ENCODE measurements around the gene BPI.

DNA sequence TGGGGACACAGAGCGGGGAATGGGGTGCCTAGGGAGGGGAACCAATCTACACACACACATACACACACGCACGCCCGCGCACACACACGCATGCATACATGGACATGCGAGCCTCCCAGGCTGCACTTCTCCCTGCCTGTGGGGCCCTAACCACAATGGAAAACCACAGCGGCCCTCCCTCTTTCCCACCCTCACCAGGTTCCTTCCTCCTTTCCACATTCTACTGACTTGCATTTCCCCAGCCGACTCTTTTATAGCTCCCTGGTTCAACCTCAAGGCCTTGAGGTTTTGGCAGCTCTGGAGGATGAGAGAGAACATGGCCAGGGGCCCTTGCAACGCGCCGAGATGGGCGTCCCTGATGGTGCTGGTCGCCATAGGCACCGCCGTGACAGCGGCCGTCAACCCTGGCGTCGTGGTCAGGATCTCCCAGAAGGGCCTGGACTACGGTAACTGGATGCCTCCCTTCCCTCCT lies at the start of gene BPI:
- TF ChIP-seq, protein P1, sequence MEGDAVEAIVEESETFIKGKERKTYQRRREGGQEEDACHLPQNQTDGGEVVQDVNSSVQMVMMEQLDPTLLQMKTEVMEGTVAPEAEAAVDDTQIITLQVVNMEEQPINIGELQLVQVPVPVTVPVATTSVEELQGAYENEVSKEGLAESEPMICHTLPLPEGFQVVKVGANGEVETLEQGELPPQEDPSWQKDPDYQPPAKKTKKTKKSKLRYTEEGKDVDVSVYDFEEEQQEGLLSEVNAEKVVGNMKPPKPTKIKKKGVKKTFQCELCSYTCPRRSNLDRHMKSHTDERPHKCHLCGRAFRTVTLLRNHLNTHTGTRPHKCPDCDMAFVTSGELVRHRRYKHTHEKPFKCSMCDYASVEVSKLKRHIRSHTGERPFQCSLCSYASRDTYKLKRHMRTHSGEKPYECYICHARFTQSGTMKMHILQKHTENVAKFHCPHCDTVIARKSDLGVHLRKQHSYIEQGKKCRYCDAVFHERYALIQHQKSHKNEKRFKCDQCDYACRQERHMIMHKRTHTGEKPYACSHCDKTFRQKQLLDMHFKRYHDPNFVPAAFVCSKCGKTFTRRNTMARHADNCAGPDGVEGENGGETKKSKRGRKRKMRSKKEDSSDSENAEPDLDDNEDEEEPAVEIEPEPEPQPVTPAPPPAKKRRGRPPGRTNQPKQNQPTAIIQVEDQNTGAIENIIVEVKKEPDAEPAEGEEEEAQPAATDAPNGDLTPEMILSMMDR (IDR thresholded peaks at IDR 0.05), result no peak
- no peak for TF ChIP-seq POLR2A (IDR thresholded peaks at IDR 0.05)

All from heart left ventricle (tissue), 13 donors.